Fibroblast of the aortic adventitia (primary cell): ENCODE measurements around the gene FBXW12. TPM values are rescaled to one million over a fixed set of nuclear protein-coding genes. Genes with fewer than 3 reads are reported as not detected.

Experiments used
- DNase-seq: peaks from one replicate; pipeline ENCODE4 v3.0.0-alpha.2; 2010; ENCODE audit warnings: low read depth
- H3K4me3 ChIP-seq: 2 replicates; pipeline ENCODE4 v1.5.1; 2011; ENCODE audit warnings: low read depth, mild to moderate bottlenecking, control low read depth, low read length, moderate library complexity
- CTCF ChIP-seq: IDR thresholded peaks from 2 replicates; pipeline ENCODE4 v1.5.1; 2011; ENCODE audit warnings: mild to moderate bottlenecking, low read length, control low read depth, inconsistent platforms; ENCODE audit not compliant: insufficient read depth
- small RNA-seq: library from RNA; depleted of rRNA; stranded (forward); fragments of <200 nt; gene quantifications from one replicate; pipeline ENCODE3, GENCODE V24; 2012
- total RNA-seq: library from RNA; depleted of rRNA; stranded (reverse); fragments of >200 nt; gene quantifications from 2 replicates; pipeline ENCODE4 v1.2.3, GENCODE V29; 2012; ENCODE audit warnings: low replicate concordance

The FBXW12 gene
- total RNA-seq, 1 donor: 0.27 TPM

- TF ChIP-seq CTCF: no peak
- H3K4me3 ChIP-seq: peak overlapping the region; percentile 4
- DNase-seq: no peak
These were observed 69.9 kb downstream of the FBXW12 start for GRCh38 chr3:48441940-48442339.

Small RNA genes lying within 50 kb of the gene (small RNA-seq; reads per million reads assigned to genes)
- not detected for gene RN7SL321P

Other genes with a start within 250 kb of the FBXW12 start
- 0.90 and 13.6 TPM in 2 replicates for gene CDC25A, start 183.8 kb upstream of the FBXW12 start, total RNA-seq
- not detected in 2 replicates for gene CAMP, start 148.7 kb upstream of the FBXW12 start, total RNA-seq
- 5.6 and 8.6 TPM in 2 replicates for gene ZNF589, start 131.1 kb upstream of the FBXW12 start, total RNA-seq
- gene NME6, start 70.9 kb upstream of the FBXW12 start, total RNA-seq: 22.4 and 22.7 TPM in 2 replicates
- not detected in 2 replicates for gene SPINK8, start 38.6 kb upstream of the FBXW12 start, total RNA-seq
- gene PLXNB1, start 57.9 kb downstream of the FBXW12 start, total RNA-seq: 30.0 and 59.5 TPM in 2 replicates
- 19.3 and 38.0 TPM in 2 replicates for gene CCDC51, start 67.9 kb downstream of the FBXW12 start, total RNA-seq
- 234 and 390 TPM in 2 replicates for gene TMA7, start 68.0 kb downstream of the FBXW12 start, total RNA-seq
- 4.0 and 14.5 TPM in 2 replicates for gene ATRIP, start 74.5 kb downstream of the FBXW12 start, total RNA-seq
- 60.4 and 107 TPM in 2 replicates for gene SHISA5, start 132.0 kb downstream of the FBXW12 start, total RNA-seq
- gene PFKFB4, start 184.6 kb downstream of the FBXW12 start, total RNA-seq: 4.7 and 6.1 TPM in 2 replicates
- 0.54 TPM in 1 of 2 replicates, not detected in the other for gene UCN2, start 191.6 kb downstream of the FBXW12 start, total RNA-seq
- gene COL7A1, start 223.1 kb downstream of the FBXW12 start, total RNA-seq: 8.6 and 10.2 TPM in 2 replicates
- 97.2 and 196 TPM in 2 replicates for gene UQCRC1, start 237.4 kb downstream of the FBXW12 start, total RNA-seq
- not detected in 2 replicates for gene TMEM89, start 249.6 kb downstream of the FBXW12 start, total RNA-seq